PC-3 (cell line): ENCODE results near the gene ZNF445.

Experiments
- EZH2 ChIP-seq: fragments of 300-600 bp; sonication (generic); IDR thresholded peaks from one replicate; pipeline ENCODE4 v1.6.1; 2017; ENCODE audit warnings: antibody characterized with exemption, mild to moderate bottlenecking, low read length; ENCODE audit not compliant: unreplicated experiment
- EZH2phosphoT487 ChIP-seq: fragments of 300-600 bp; sonication (generic); IDR thresholded peaks from 2 replicates; pipeline ENCODE4 v1.6.1; 2018; ENCODE audit warnings: mild to moderate bottlenecking, antibody characterized with exemption, low read length, borderline replicate concordance
- TF ChIP-seq, protein P1 (sequence below): fragments of 300-600 bp; sonication (generic); conservative IDR thresholded peaks from 2 replicates; pipeline ENCODE4 v1.5.1; 2017; ENCODE audit warnings: antibody characterized with exemption, low read depth, mild to moderate bottlenecking, low read length

- TF ChIP-seq EZH2 (no peak), EZH2phosphoT487 (no peak)
- TF ChIP-seq, protein P1, sequence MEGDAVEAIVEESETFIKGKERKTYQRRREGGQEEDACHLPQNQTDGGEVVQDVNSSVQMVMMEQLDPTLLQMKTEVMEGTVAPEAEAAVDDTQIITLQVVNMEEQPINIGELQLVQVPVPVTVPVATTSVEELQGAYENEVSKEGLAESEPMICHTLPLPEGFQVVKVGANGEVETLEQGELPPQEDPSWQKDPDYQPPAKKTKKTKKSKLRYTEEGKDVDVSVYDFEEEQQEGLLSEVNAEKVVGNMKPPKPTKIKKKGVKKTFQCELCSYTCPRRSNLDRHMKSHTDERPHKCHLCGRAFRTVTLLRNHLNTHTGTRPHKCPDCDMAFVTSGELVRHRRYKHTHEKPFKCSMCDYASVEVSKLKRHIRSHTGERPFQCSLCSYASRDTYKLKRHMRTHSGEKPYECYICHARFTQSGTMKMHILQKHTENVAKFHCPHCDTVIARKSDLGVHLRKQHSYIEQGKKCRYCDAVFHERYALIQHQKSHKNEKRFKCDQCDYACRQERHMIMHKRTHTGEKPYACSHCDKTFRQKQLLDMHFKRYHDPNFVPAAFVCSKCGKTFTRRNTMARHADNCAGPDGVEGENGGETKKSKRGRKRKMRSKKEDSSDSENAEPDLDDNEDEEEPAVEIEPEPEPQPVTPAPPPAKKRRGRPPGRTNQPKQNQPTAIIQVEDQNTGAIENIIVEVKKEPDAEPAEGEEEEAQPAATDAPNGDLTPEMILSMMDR: no peak
Measured at GRCh38 chr3:44516230-44516629, 38.8 kb upstream of the ZNF445 start.
